ENCODE measurements around the gene KLHL5.

DNA sequence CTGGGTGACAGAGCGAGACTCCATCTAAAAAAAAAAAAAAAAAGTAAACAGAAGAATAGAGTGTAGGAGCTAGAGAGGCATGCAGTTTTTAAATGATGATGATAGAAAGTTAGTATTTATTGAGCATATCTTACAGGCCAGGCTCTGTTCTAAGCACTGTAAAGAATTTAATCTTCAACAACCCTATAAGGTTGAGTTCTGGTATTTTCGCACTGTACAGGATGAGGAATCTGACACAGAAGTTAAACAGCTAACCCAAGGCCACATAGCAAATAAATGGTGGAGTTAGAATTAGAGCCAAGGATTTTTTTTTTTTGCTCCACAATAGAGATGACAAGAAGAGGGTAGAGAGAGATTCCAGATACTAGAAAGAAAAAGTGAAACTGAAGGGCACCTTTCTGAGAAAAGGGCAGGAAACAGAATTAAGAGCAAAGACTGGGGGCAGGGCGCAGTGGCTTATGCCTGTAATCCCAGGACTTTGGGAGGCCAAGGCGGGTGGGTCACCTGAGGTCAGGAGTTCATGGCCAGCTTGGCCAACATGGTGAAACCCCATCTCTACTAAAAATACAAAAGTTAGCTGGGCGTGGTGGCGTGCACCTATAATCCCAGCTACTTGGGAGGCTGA lies 56.1 kb downstream of the KLHL5 start:
- no peak for TF ChIP-seq EZH2 (IDR thresholded peaks at IDR 0.05)
- no peak for TF ChIP-seq POLR2AphosphoS5 (IDR thresholded peaks at IDR 0.05; ENCODE audit: borderline replicate concordance, low read depth, low read length)
